HG03442 (cell line): ENCODE measurements around the gene STPG2.

Experiments used
- ATAC-seq: cut with Tn5 transposase; IDR thresholded peaks from one replicate; pipeline ENCODE4 v1.9.1; 2021; ENCODE audit warnings: mild to moderate bottlenecking, moderate library complexity; ENCODE audit not compliant: unreplicated experiment

Gene STPG2

DNA sequence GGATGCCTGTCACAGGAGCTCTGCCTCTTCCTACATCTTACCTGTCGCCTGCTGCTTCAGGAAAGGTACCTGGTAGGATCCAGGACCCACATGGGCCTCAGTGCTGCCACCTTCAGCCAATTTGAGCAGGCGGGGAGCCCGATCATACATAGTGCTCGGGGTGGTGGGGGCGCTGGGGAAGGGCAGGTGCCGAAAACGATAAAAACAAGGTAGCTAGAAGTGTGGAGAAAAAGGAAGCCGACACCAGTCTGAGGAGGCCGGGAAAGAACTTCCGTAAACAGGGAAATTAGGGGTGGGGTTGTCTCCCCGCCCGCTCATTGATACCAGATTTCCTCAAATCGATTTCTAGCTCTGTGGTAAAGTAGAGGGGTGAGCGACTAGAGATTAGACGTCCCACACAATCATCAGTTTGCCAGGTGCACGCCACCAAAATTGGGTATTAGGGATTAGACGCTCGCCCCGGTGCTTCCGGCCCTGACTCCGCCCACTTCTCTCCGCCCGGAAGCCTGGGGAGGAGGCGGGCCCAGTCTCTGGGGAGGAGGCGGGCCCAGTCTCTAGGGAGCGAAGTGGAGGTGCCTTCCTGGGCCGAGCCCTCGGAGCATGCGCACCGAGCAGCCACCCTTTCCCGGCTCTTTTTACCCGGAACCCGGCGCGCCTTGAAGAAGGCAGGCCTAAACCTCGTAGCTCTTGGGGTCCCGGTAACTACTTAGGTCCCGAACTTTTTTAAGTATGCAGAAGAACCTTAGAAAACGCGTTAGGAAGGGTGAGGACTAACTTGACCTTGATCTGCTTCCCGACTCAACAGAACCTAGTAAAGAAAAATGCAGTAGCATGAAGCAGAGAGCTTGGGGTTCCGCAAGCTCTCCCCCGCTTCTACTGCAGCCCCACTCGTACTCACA is at the start of gene STPG2:
Gene STPG2, minus strand, starts transcription at position 476 of the 899 bp plus-strand sequence.
- ATAC-seq: peak; percentile 98

- no peak for ATAC-seq
These were observed 42.0 kb upstream of the STPG2 start for GRCh38 chr4:98185279-98185678.

DNA sequence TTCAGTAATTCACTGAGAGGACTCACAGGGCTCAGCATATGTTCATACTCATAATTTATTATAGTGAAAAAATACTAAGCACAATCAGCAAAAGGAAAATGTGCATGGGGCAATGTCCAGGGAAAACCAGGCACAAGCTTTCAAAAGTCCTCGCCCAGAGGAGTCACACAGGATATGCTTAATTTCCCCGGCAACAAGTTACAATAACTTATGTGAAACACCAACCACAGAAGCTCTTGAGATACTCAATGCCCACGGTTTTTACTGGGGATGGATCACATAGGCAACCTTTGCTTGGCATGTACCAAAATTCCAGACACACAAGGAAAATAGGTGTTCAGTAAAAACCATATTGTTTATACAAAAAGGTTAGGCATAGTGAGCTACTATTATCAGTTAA is 38.5 kb upstream of the STPG2 start:
- peak; percentile 65 for ATAC-seq

GRCh38 chr4:98179951-98180350 is 36.7 kb upstream of the STPG2 start:
- no peak for ATAC-seq

- ATAC-seq: no peak
These were observed 33.3 kb upstream of the STPG2 start for GRCh38 chr4:98176531-98176930.

DNA sequence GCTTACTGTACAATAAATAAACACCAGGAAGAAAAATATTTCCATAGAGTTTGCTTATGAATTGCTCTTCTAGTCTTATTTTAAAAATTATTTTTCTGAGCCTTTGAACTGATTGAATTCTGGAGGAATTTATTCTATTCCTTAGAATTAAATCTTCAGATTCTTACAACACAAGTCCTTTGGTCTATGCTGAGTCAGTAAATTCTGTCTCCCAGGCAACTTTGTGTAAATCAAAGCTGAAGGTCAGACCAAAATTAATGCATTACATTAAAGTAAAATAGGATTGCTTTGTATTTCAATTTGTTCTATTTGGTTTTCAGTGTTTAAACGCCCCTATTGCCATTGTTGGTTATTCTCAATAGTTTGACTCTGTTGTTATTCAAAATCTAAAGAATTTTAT is 26.8 kb upstream of the STPG2 start:
- ATAC-seq: no peak

DNA sequence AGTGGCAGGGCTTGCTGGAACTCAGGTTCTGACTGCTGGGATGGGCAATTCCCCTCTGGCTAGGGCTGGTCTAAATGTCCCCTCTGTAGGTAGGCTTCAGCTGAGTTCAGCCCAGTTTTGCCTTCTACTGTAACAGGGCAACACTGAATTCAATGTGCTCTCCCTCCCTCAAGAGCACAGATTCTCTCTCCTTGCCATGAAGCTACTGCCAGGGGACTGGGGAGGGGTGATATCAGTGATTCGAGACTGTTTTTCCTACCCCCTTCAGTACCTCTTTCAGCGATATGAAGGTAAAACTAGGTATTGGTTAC is 23.4 kb upstream of the STPG2 start:
- no peak for ATAC-seq

DNA sequence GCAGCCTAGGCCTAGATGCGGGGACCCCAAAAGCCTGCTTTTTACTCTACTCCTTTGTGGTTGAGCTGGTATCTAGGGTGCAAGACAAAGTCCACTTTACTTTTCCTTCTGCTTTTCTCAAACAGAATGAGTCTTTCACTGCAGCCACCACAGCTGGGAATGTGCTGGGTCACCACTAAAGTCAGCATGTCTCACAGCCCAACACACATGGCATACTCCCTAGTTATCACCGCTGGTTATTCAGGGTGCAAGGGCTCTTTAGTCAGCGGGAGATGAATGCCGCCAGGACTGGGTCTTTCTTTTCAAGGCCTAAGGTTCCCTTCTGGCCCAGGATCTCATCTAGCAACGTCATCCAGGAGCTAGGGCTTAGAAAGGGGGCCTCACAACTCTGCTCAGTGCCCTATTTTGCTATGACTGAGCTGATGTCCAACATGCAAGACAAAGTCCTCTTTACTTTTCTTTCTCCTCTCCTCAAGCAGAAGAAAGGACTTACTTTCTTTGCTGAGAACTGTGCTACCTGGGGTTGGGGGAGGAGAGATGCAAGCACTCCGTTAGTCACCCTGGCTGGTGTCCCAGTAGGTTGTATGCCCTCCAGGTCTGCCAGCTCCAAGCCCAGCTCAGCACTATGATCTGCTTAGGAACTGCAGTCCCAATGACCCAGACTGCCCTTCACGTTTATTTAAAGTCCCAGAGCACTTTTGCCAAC is 22.9 kb upstream of the STPG2 start:
- ATAC-seq: no peak

DNA sequence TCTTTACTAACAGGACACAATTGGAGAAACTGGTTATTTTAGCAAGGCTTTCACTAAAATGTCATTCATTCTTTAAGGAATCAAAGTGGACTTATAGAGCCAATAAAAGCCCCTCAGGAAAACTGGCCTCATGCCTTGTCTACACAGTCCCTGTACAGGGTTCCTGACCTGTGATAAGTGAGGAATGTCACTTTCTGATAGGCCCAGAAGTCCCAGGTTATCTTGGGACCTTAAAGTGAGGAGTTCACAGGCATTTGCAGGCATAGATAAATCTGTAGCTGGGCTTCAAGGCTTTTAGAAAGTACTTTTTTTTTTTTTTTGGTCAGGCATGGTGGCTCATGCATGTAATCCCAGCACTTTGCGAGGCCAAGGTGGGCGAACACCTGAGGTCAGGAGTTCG is 19.4 kb upstream of the STPG2 start:
- no peak for ATAC-seq

DNA sequence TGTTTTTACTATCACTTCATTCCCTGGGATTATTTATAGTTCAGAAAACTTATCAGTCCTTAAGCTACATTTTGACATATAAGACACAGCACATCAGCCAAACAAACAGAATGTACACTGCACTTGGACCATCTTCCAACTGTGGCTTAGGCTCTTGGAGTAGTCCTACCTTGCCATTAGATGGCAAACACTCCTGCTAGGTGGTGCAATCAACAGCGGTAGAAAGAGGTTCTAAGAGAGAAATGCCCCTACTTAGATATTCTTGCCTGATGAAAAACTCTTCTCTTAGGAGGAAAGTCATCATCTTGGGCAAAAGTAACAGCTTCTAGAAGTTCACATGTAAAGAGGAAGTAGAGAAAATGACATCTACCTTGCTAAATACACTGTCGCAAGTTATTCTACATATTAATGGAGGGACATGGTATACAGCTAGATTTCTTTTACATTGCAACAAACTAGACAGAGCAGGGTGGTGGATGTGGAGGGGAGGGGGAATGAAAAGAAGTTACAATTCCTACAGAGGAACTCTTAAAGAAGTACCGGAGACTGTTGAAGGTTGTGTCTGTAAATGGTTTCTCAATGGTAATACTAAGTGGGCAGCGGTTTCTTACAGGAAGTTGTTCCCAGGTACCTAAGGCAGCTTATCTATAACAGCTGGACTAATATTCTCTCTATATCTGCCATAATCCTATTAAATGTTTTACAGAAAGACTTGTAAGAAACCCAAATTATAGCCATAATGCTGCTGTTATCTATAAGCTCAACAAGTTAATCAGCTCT is 8.1 kb upstream of the STPG2 start:
- no peak for ATAC-seq

DNA sequence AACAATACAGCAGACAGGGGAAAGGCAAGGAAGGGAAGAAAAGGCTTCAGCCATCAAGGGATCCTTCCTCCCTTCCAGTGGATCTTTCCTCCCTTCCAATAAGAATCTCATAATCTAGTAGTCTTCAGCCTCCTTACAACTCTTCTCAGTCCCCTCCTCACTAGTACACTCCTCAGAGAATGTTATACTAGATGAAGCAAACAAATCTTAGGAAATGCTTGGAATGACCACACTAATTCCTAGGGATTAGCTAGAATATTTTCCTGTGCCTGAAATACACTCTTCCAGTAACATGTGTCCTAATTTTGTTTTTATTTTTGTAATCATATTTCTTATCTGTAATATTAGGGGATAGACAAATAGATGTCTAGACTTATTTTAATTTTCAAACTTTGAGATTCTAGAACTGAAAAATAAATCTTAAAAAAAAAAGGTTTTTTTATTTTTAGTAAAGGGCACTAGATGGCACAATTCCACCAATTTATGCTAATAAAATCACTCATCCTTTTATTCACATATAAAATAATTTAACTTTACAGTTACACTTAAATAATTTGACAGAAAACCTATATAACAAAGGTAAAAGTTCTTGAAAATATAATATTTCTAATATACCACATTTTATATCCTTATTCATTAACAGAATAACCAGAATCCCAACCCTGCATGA is 7.0 kb upstream of the STPG2 start:
- no peak for ATAC-seq

DNA sequence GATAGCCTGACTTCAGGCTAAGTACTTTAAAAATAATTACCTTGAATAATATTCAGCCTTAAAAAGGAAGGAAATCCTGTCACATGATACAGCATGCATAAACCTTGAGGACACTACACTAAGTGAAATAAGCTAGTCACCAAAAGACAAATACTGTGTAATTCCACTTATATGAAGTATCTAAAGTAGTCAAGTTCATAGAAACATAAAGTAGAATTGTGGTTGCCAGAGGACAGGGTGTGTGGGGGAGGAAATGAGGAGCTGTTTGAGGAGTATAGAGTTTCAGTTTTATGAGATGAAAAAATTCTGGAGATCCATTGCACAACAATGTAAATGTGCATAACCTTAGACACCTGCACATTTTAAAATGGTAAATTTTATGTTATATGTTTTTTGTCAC is 5.6 kb upstream of the STPG2 start:
- ATAC-seq: no peak

- no peak for ATAC-seq
These were observed 17.1 kb downstream of the STPG2 start for GRCh38 chr4:98126141-98126540.

DNA sequence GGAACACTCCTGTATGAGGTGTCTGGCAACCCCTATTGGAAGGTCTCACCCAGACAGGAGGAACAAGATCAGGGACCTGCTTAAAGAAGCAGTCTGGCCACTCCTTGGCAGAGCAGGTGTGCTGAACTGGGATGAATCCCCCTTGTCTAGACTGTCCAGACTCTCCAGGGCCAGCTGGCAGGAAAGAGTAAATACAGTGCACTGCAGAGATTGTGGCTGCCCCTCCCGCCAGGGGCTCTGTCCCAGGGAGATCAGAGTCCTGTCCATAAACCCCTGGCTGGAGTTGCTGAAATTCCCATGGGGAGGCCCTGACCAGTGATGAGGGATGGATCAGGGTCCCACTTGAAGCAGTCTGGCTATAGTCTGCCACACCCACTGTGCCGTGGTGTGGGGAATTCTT is 17.7 kb downstream of the STPG2 start:
- no peak for ATAC-seq

- no peak for ATAC-seq
These were observed 25.9 kb downstream of the STPG2 start for GRCh38 chr4:98117363-98117762.

DNA sequence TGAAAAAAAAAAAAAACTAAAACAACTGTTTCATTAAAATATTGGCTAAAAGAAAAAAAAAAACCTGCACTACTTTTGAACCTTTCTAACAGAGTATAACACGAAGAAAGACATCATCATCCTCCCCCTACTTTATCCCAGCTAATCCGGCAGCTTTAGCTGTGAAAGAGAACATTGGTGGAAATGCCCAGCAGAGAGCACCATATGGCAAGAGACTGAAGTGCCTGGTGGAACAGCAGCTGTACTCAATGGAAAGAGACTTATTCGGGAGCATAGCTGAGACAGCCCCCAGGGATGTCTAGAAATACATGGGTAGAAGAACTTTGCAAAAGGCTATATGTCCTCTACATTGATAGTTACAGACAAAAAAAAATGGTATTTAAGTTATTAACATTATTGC is 30.3 kb downstream of the STPG2 start:
- ATAC-seq: no peak

- ATAC-seq: no peak
These were observed 32.3 kb downstream of the STPG2 start for GRCh38 chr4:98110929-98111328.

GRCh38 chr4:98110214-98110613 is 33.1 kb downstream of the STPG2 start:
- no peak for ATAC-seq

- no peak for ATAC-seq
These were observed 40.6 kb downstream of the STPG2 start for GRCh38 chr4:98102660-98103059.

DNA sequence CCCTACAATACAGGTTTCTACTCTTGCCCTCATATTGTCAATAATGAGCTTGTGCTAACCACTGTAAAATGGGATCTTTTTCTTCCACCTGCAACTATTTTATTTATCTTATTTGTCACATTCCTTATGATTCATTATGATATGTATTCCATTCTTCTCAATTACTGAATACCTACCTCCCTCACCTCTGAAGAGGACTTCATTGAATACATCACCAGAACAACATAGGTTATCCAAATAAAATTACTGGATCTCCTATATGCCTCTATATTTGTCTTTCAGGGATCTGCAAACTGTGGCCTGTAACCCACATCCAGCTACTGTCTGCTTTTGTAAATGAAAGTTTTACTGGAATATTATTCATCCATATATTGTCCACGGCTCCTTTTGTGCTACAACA is 41.3 kb downstream of the STPG2 start:
- ATAC-seq: no peak

DNA sequence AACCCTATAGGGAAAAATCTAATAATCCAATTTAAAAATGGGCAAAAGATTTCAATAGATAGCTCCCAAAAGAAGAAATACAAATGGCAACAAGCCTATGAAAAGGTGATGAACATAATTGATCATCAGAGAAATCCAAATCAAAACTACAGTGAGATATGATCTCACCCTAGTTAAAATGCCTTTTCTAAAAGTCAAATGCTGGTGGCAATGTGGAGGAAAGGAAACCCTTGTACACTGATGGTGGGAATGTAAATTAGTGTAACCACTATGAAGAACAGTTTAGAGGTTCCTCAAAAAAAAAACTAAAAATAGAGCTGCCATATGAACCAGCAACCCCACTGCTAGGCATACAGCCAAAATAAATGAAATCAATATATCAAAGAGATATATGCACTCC is 44.5 kb downstream of the STPG2 start:
- no peak for ATAC-seq
